HG03064 (cell line): Measurements from ENCODE around the gene WDPCP.
"Not testable (repeated sequence)": the region's sequence is repeated elsewhere in the genome, so short reads cannot be mapped to it uniquely, and the experiment has no call there.

Source experiments
- ATAC-seq: cut with Tn5 transposase; IDR thresholded peaks from one replicate; pipeline ENCODE4 v1.9.1; 2021; ENCODE audit warnings: low read depth; ENCODE audit not compliant: unreplicated experiment

WDPCP gene

GRCh38 chr2:63283273-63283672, 305.0 kb downstream of the WDPCP start:
- no peak for ATAC-seq

- no peak for ATAC-seq
These were observed 315.7 kb downstream of the WDPCP start for GRCh38 chr2:63272560-63272959.

GRCh38 chr2:63270717-63271116, 317.6 kb downstream of the WDPCP start:
- no peak for ATAC-seq

DNA sequence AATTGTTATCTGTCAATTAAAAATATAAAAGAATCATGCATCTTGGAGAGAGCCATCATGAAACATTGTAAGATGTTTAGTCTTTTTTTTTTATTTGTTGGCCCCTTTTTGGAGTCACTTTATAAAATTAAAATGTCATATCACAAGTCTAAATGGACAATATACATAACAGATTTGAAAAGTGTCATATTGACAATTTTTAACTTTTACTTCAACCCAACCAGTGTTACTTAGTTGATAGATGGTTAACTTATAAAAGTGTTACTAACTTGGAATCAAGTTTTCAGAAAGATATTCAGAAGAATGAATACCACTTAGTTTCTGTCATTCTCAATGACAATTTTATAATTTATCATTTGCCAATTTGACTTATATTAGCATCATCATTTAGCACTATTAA, 319.3 kb downstream of the WDPCP start:
- ATAC-seq, result no peak

GRCh38 chr2:63261137-63261621, 327.1 kb downstream of the WDPCP start:
- ATAC-seq, result no peak

DNA sequence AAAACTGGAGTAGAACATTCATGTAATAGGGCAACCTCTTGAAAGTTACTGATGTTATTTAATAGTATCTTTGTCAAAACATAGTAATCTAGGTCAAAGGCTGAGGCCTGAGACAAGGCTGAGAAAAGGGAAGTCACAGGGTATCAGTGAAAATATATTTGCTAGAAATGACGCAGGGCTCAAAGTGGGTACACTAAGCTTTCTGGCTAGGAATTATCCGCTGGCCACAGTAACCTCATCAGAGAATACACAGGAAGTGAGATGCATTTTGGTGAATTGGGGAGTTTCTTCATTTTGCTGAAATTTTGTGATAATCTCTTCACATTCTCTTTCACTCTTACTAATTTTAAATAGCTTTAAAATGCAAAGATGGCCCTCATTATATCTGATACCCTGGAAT, 330.8 kb downstream of the WDPCP start:
- ATAC-seq, result no peak

DNA sequence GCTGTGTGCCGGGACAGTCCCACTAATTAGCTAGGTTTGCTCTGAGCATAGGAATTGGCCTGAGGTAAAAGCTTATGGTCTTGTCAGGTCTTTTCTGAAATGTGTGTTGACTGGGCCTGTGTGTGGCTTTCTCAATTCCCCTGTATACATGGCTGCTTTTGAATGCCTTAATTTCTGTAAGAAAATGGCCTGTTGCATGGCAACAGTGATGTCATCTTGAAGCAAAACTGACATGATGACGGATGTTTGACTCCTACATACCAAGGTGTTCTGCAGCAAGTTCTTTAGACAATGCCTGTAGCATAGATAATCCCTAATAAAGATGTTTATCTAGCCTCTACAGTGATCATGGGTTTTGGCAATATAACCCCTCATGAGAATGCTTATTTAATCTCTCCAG, 339.1 kb downstream of the WDPCP start:
- no peak for ATAC-seq

DNA sequence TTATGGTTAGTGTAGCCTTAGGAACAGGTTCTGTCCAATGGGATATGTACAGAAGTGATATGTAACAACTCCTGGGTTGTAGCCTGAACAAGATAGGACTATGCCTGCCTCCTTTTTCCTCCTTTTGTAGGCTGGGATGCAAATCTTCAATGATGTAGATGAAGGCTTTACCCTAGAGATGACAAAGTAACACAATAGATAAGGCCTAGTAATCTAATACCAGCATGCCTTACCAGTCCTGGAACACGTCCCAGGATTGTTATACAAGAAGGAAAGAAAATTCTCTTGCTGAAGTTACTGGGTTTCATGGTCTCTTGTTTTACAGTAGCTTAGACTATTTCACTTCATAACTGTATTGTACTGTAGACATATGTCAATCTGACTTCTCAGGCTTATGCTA, 345.5 kb downstream of the WDPCP start:
- ATAC-seq, result no peak

GRCh38 chr2:63225964-63226686, 362.2 kb downstream of the WDPCP start:
- ATAC-seq, result no peak

DNA sequence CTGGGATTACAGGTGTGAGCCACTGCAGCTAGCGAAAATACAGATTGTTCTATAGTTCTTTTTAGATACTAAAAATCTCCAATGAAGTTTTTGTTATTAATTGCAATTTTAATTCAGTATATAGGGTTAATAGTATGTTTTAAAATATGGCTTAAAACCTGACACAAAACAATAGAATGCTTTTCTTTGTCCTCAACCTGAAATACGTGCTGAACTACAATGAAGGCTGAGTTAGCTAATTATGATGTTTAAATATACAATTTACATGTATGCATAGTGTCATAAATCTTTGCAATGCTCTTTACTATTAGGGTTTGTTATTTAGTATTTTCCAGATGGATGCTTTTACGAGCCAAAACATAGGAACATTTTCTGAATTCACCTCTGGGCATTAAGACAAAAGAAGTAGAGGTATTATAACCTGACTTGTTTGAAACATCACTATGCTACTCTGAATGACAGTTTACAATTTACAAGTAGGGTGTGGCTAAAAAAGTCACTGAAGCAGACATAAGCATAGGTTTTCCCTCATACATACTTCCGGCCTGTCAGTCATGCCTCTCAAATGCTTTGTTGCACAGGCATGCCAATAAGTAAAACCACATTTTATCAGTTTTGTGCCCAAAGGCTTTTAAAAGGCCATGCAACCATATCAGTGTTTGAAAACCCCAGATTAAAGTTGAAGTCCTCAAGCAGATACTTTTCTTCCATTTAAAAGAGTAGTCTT, 369.3 kb downstream of the WDPCP start:
- ATAC-seq, result no peak

- ATAC-seq, result no peak
These were observed 393.0 kb downstream of the WDPCP start for GRCh38 chr2:63195310-63195709.

DNA sequence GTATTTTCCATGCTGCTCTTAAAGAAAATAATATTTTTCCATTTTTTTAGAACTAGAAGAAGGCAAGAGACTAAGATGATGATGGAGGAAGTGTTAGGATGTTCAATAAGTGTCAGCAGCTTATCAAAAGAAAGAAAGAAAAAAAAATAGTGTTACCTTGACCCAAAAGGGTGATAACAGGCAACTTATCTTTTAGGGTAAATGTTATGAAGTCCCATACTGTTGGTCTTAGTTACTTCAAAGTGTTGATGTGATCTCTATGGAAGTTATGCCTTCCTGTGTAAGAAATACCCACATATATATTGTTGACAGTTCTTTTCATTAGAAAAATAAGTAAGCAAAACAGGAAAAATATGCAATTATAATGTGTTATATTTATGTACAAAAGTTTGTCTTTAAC, 394.1 kb downstream of the WDPCP start:
- ATAC-seq, result no peak

GRCh38 chr2:63192889-63193774, 395.1 kb downstream of the WDPCP start:
- no peak for ATAC-seq

- no peak for ATAC-seq
These were observed 395.9 kb downstream of the WDPCP start for GRCh38 chr2:63192169-63192888.

GRCh38 chr2:63189026-63189425, 399.3 kb downstream of the WDPCP start:
- no peak for ATAC-seq

DNA sequence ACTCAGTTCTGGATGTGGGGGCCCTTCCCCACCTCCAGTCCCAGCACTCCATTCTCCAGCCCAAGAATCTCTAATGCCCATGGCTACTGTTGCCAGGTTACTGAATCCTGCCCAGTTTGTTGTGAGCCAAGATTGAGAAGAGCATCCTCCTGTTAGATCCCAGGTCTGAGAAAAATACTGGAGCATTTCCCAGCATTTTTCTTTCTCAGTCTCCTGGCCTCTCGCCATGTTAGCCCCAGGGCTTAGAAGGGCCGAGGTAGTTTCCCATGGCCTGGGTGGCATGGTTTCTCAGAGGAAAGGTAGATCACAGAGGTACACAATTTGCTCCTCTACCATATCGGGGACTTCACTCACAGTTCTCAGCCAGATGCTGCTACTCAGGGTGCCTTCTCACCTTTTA, 401.9 kb downstream of the WDPCP start:
- no peak for ATAC-seq

GRCh38 chr2:63163161-63163820, 425.0 kb downstream of the WDPCP start:
- no peak for ATAC-seq

GRCh38 chr2:63159262-63159661, 429.0 kb downstream of the WDPCP start:
- ATAC-seq, result no peak

DNA sequence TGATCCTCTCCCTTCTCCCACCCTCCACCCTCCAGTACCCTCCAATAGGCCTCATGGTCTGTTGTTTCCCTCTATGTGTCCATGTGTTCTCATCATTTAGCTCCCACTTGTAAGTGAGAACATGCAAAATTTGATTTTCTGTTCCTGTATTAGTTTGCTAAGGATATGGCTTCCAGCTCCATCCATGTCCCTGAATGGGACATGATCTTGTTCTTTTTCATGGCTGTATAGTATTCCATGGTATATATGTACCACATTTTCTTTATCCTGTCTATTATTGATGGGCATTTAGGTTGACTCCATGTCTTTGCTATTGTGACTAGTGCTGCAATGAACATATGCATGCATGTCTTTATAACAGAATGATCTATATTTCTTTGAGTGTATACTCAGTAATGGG, 451.6 kb downstream of the WDPCP start:
- not testable (repeated sequence) for ATAC-seq

DNA sequence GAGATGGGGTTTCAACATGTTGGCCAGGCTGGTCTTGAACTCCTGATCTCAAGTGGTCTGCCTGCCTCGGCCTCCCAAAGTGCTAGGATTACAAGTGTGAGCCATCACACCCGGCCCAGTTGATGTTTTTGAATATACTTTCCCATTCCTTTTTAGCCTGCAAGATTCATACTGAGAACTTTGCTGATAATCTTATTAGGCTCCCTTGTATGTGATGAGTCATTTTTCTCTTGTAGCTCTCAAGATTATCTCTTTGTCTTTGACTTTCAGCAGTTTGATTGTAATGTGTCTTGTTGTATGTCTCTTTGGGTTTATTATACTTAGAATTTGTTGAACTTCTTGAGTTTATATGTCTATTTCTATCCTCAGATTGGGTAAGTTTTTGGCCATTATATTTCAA, 456.3 kb downstream of the WDPCP start:
- ATAC-seq, result no peak
